ENCODE measurements around the gene CAMP.

GRCh38 chr3:48187579-48188265 lies 35.6 kb upstream of the CAMP start:
- TF ChIP-seq POLR2AphosphoS5 (IDR thresholded peaks at IDR 0.05) (no peak), CTCF (IDR thresholded peaks at IDR 0.05) (no peak), POLR2A (IDR thresholded peaks at IDR 0.05) (no peak)
